Upper lobe of left lung (tissue), 4 donors: ENCODE data around the gene FLT4.

Experiments used
- EP300 ChIP-seq, 4 donors: sonication (generic); formaldehyde crosslinking; IDR thresholded peaks; one replicate each; pipeline ENCODE4 v1.5.1; 2017; ENCODE audit warnings: antibody characterized with exemption in 4 of 4, control low read depth in 2 of 4
- POLR2AphosphoS5 ChIP-seq, 2 donors: sonication (generic); formaldehyde crosslinking; IDR thresholded peaks; one replicate each; pipeline ENCODE4 v1.5.1; 2017; ENCODE audit warnings: antibody characterized with exemption in 2 of 2
- TF ChIP-seq, protein P1 (sequence below), 6 experiments: fragments of 450-650 bp in 4 of 6; fragments of 200-600 bp in 2 of 6; sonication (generic) in 2 of 6; IDR thresholded peaks; one replicate each; pipeline ENCODE4 v1.5.1; 2016 to 2019; ENCODE audit warnings: antibody characterized with exemption in 6 of 6

DNA sequence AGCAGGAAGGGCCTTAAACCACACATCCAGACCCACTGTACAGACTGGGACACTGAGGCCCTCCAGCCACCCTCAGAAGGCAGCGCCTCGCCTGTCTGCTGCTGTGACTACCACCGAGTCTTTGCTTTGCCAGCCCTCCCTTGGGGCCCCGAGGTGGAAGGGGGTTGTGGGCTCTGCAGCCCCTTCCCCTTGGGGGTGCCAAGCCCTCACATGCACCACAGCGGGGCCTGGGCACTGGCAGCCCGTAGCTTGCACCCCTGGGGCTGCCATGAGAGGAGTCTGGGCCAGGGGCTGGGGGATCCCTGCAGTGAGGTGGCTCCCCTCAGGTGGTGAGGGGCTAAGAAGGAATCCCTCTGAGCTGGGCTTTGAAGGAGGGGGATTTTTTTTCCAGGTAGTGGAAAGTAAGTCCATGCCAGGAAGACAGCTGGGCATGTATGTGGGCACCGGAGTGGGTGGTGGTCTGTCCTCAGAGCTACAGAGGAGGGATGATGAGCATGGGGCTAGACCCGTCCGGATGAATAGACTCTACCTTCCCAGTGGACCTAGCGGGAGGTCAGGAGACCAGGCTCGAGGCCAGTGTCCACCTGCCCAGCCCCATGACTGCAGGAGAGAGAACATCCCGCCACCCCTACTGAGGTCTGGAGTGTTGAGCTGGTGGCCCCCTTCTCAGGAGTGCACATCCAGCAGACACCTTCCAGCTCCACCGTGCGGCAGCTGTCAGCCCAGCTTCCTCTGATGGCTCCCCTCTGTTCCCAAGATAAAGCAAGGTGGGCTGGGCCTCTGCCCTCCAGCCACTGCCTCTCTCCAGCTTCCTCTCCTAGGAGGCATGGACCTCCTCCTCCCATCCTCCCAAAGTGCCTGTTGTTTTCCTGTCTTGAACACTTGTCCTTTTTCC is 15.9 kb downstream of the FLT4 start:
- TF ChIP-seq, protein P1, sequence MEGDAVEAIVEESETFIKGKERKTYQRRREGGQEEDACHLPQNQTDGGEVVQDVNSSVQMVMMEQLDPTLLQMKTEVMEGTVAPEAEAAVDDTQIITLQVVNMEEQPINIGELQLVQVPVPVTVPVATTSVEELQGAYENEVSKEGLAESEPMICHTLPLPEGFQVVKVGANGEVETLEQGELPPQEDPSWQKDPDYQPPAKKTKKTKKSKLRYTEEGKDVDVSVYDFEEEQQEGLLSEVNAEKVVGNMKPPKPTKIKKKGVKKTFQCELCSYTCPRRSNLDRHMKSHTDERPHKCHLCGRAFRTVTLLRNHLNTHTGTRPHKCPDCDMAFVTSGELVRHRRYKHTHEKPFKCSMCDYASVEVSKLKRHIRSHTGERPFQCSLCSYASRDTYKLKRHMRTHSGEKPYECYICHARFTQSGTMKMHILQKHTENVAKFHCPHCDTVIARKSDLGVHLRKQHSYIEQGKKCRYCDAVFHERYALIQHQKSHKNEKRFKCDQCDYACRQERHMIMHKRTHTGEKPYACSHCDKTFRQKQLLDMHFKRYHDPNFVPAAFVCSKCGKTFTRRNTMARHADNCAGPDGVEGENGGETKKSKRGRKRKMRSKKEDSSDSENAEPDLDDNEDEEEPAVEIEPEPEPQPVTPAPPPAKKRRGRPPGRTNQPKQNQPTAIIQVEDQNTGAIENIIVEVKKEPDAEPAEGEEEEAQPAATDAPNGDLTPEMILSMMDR (IDR thresholded peaks at IDR 0.05), result no peak
- TF ChIP-seq POLR2AphosphoS5 (IDR thresholded peaks at IDR 0.05) (no peak), EP300 (IDR thresholded peaks at IDR 0.05) (no peak)
